Stimulated activated CD8-positive, alpha-beta memory T cell treated with anti-CD3 and anti-CD28 coated beads, Interleukin-12 subunit alpha, Interleukin-12 subunit beta, amount 100 ng/mL, for 1 hour (primary cell): ENCODE results near the gene CD22.

Experiments
- DNase-seq: peaks from one replicate; pipeline ENCODE4 v3.0.0-alpha.2; 2020; ENCODE audit warnings: low read depth

CD22 gene

GRCh38 chr19:35314031-35314430, 15.0 kb upstream of the CD22 start:
- no peak for DNase-seq

GRCh38 chr19:35314858-35315470, 14.0 kb upstream of the CD22 start:
- no peak for DNase-seq

GRCh38 chr19:35315883-35316282, 13.1 kb upstream of the CD22 start:
- DNase-seq, result no peak

- no peak for DNase-seq
Observed at GRCh38 chr19:35316560-35316959, 12.4 kb upstream of the CD22 start.

- no peak for DNase-seq
Observed at GRCh38 chr19:35317464-35318043, 11.4 kb upstream of the CD22 start.

GRCh38 chr19:35318679-35319448, 10.1 kb upstream of the CD22 start:
- DNase-seq, result no peak

- no peak for DNase-seq
Observed at GRCh38 chr19:35320065-35320713, 8.8 kb upstream of the CD22 start.

- DNase-seq, result no peak
Observed at GRCh38 chr19:35321291-35321690, 7.7 kb upstream of the CD22 start.

GRCh38 chr19:35322014-35322413, 7.0 kb upstream of the CD22 start:
- no peak for DNase-seq

- DNase-seq, result no peak
Observed at GRCh38 chr19:35327642-35328041, 1.3 kb upstream of the CD22 start.

GRCh38 chr19:35329323-35329722, 336 bp downstream of the CD22 start:
- DNase-seq, result no peak

- DNase-seq, result no peak
Observed at GRCh38 chr19:35330475-35330874, 1.5 kb downstream of the CD22 start.

GRCh38 chr19:35331551-35332214, 2.7 kb downstream of the CD22 start:
- DNase-seq, result no peak

GRCh38 chr19:35332817-35333216, 3.8 kb downstream of the CD22 start:
- no peak for DNase-seq

GRCh38 chr19:35334144-35334753, 5.3 kb downstream of the CD22 start:
- DNase-seq, result no peak

GRCh38 chr19:35336166-35336955, 7.4 kb downstream of the CD22 start:
- no peak for DNase-seq

- no peak for DNase-seq
Observed at GRCh38 chr19:35337097-35337983, 8.4 kb downstream of the CD22 start.

- DNase-seq, result no peak
Observed at GRCh38 chr19:35337984-35338296, 9.0 kb downstream of the CD22 start.

GRCh38 chr19:35340431-35340830, 11.4 kb downstream of the CD22 start:
- no peak for DNase-seq

- no peak for DNase-seq
Observed at GRCh38 chr19:35341006-35341405, 12.0 kb downstream of the CD22 start.
